Measurements from ENCODE around the gene RANBP17.

RANBP17 gene

GRCh38 chr5:171188016-171188415, 326.2 kb downstream of the RANBP17 start:
- Histone ChIP-seq H3K4me2 (ENCODE audit: low read depth, low read length) (no peak overlapping the region), H3K4me3 (ENCODE audit: low read length) (no peak overlapping the region), H3K36me3 (replicated peaks; ENCODE audit: insufficient read depth, low read length) (no peaks in the 10 kb centered on the region), H2AFZ (ENCODE audit: low read length) (no peak overlapping the region), H3K4me1 (ENCODE audit: low read length) (no peaks in the 10 kb centered on the region), H3K27ac (ENCODE audit: low read length) (no peak overlapping the region), H4K20me1 (ENCODE audit: insufficient read depth, low read length) (no peaks in the 10 kb centered on the region), H3K9me2 (replicated peaks; ENCODE audit: insufficient read depth, low read length) (no peaks in the 10 kb centered on the region), H3K9ac (ENCODE audit: low read length) (no peak overlapping the region), H3K9me3 (replicated peaks; ENCODE audit: insufficient read depth, low read length) (no peaks in the 10 kb centered on the region), H3K79me2 (ENCODE audit: low read length) (no peaks in the 10 kb centered on the region), H3K27me3 (replicated peaks; ENCODE audit: insufficient read depth, low read length) (no peaks in the 10 kb centered on the region), H3F3A (ENCODE audit: insufficient read depth, low read length) (no peaks in the 10 kb centered on the region)
- TF ChIP-seq CTCF (IDR thresholded peaks at IDR 0.05; ENCODE audit: low read length) (no peak), EZH2 (optimal IDR thresholded peaks at IDR 0.05; ENCODE audit: low read depth, low read length) (no peak), EZH2phosphoT487 (IDR thresholded peaks at IDR 0.05; ENCODE audit: low read length) (no peak)
- DNase-seq, result no peak

DNA sequence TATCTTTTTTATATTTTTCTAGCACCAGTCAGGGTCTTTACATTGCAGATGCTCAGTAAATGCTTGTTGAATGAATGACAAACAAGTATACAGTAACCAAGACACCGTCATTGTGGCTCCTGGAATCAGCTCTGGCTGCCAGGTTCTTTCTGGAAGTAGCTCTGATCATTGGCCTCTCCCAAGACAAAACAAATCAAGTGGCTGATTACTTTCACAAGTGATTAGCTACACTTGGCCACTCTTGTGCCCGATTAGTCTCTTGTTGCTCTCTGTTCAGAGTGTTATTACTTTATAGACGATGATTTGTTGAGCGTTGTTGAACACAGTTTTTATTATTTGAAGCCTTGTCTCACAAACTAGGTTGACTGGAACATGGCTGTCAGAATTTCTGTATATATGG, 327.6 kb downstream of the RANBP17 start:
- H3K9ac ChIP-seq (ENCODE audit: low read length), result no peak overlapping the region

DNA sequence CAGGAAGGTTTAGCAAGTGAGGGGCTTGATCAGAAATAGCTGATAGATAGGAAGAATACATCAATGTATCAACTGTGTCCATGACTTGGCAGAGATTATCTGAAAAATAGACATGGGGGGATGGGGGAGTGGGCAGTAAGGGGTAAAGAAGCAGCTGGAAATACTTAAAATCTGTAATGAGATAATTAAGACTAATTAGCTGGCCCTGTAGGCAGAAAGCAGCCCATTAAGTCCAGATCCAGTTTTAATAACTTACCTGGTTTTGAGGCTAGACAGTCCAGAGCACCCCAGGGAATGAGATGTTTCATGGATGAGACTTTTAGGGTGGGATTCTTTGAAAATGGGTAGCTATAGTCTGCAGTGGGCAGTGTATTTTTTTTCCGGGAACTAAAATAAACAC, 330.3 kb downstream of the RANBP17 start:
- H3K9me2 ChIP-seq (replicated peaks; ENCODE audit: insufficient read depth, low read length), result no peaks in the 10 kb centered on the region
- TF ChIP-seq EZH2 (optimal IDR thresholded peaks at IDR 0.05; ENCODE audit: low read depth, low read length) (no peak), CTCF (IDR thresholded peaks at IDR 0.05; ENCODE audit: low read length) (no peak), EZH2phosphoT487 (IDR thresholded peaks at IDR 0.05; ENCODE audit: low read length) (no peak)
- H3K79me2 ChIP-seq (ENCODE audit: low read length), result no peaks in the 10 kb centered on the region
- H3K9me3 ChIP-seq (replicated peaks; ENCODE audit: insufficient read depth, low read length), result no peaks in the 10 kb centered on the region
- no peaks in the 10 kb centered on the region for H3F3A ChIP-seq (ENCODE audit: insufficient read depth, low read length)
- H2AFZ ChIP-seq (ENCODE audit: low read length), result no peak overlapping the region
- no peaks in the 10 kb centered on the region for H3K36me3 ChIP-seq (replicated peaks; ENCODE audit: insufficient read depth, low read length)
- no peaks in the 10 kb centered on the region for H3K27me3 ChIP-seq (replicated peaks; ENCODE audit: insufficient read depth, low read length)
- H3K4me2 ChIP-seq (ENCODE audit: low read depth, low read length), result no peak overlapping the region
- no peak overlapping the region for H3K9ac ChIP-seq (ENCODE audit: low read length)
- no peaks in the 10 kb centered on the region for H4K20me1 ChIP-seq (ENCODE audit: insufficient read depth, low read length)
- no peak overlapping the region for H3K27ac ChIP-seq (ENCODE audit: low read length)
- H3K4me3 ChIP-seq (ENCODE audit: low read length), result no peak overlapping the region
- H3K4me1 ChIP-seq (ENCODE audit: low read length), result no peaks in the 10 kb centered on the region
- no peak for DNase-seq

More for the DNA sequence above, 327.6 kb downstream of the RANBP17 start:
- Histone ChIP-seq H3K27ac (ENCODE audit: low read length) (no peak overlapping the region), H3K4me1 (ENCODE audit: low read length) (no peaks in the 10 kb centered on the region), H3K4me3 (ENCODE audit: low read length) (no peak overlapping the region), H2AFZ (ENCODE audit: low read length) (no peak overlapping the region), H3K36me3 (replicated peaks; ENCODE audit: insufficient read depth, low read length) (no peaks in the 10 kb centered on the region), H3K9me2 (replicated peaks; ENCODE audit: insufficient read depth, low read length) (no peaks in the 10 kb centered on the region), H3K9me3 (replicated peaks; ENCODE audit: insufficient read depth, low read length) (no peaks in the 10 kb centered on the region), H3K79me2 (ENCODE audit: low read length) (no peaks in the 10 kb centered on the region), H3K4me2 (ENCODE audit: low read depth, low read length) (no peak overlapping the region), H3K27me3 (replicated peaks; ENCODE audit: insufficient read depth, low read length) (no peaks in the 10 kb centered on the region), H4K20me1 (ENCODE audit: insufficient read depth, low read length) (no peaks in the 10 kb centered on the region), H3F3A (ENCODE audit: insufficient read depth, low read length) (no peaks in the 10 kb centered on the region)
- TF ChIP-seq CTCF (IDR thresholded peaks at IDR 0.05; ENCODE audit: low read length), result no peak
- no peak for TF ChIP-seq EZH2 (optimal IDR thresholded peaks at IDR 0.05; ENCODE audit: low read depth, low read length)
- no peak for DNase-seq

Measured in MM.1S (cell line).